ENCODE measurements around the gene PCCA. TPM values are rescaled to one million over a fixed set of nuclear protein-coding genes. Genes with fewer than 3 reads are reported as not detected.
A peak's percentile ranks its signal among the peaks of the same experiment; 100 is the strongest.

PCCA gene
- total RNA-seq, 1 experiment from 2014 or later: 16.1 TPM

DNA sequence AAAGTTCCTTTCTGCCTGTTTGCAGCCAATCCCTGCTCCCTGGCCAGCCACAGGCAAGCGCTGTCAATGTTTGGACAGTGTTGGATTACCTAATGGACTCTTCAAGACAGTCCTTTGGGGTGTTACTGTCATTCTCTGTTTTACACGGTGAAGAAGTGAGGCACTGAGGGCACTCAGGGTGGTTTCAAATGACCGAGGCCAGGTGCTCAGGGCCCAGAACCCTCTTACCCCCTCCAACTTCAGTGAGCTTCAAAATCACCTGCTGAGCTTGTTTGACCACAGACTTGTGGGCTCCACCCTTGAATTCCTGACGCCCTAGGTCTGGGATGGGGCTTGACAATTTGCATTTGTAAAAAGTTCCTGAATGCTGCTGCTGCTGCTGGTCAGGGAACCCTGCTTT, 401.8 kb downstream of the PCCA start:
- CTCF ChIA-PET: interaction anchor here (1.4 kb wide), 1 partner anchor 56 kb away, joined by 3 read pairs; no protein-coding TSS in a partner anchor
- Histone ChIP-seq H3K4me2 (peak overlapping the region; percentile 58), H4K20me1 (ENCODE audit: insufficient read depth) (peaks cover 5% of the 10 kb centered on the region; the same call in 1 of the 2 replicates), H3K4me3 (no peak overlapping the region), H3K4me1 (replicated peaks; ENCODE audit: insufficient read depth) (peaks cover 27% of the 10 kb centered on the region), H3K9me3 (ENCODE audit: insufficient read depth, low read depth) (no peaks in the 10 kb centered on the region), H3K36me3 (ENCODE audit: low read depth) (no peaks in the 10 kb centered on the region), H3F3A (ENCODE audit: insufficient read depth, low read depth) (peaks cover 17% of the 10 kb centered on the region; the same call in 1 of the 2 replicates), H3K27ac (no peak overlapping the region), H3K27me3 (ENCODE audit: insufficient read depth, low read depth) (no peaks in the 10 kb centered on the region), H2AFZ (no peak overlapping the region), H3K9me2 (ENCODE audit: insufficient read depth) (no peaks in the 10 kb centered on the region), H3K79me2 (ENCODE audit: low read depth) (no peaks in the 10 kb centered on the region)
- POLR2A ChIA-PET (ENCODE audit: unreplicated experiment): interaction anchor here (0.6 to 0.7 kb wide), 3 partner anchors 57 to 680 kb away, joined by 5 to 11 read pairs (median 5); no protein-coding TSS in a partner anchor
- DNase-seq: peak; percentile 68 to 82
- no TSS peak for BruUV-seq (replicated peaks)
- intact Hi-C loops (cut with micrococcal nuclease; ENCODE audit: unreplicated experiment): loop anchor here (5.0 to 10.0 kb wide), 2 partner anchors 56 to 98 kb away; no protein-coding TSS in a partner anchor
- TF ChIP-seq, protein P1, sequence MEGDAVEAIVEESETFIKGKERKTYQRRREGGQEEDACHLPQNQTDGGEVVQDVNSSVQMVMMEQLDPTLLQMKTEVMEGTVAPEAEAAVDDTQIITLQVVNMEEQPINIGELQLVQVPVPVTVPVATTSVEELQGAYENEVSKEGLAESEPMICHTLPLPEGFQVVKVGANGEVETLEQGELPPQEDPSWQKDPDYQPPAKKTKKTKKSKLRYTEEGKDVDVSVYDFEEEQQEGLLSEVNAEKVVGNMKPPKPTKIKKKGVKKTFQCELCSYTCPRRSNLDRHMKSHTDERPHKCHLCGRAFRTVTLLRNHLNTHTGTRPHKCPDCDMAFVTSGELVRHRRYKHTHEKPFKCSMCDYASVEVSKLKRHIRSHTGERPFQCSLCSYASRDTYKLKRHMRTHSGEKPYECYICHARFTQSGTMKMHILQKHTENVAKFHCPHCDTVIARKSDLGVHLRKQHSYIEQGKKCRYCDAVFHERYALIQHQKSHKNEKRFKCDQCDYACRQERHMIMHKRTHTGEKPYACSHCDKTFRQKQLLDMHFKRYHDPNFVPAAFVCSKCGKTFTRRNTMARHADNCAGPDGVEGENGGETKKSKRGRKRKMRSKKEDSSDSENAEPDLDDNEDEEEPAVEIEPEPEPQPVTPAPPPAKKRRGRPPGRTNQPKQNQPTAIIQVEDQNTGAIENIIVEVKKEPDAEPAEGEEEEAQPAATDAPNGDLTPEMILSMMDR (conservative IDR thresholded peaks at IDR 0.05): no peak
- no peak for TF ChIP-seq EZH2 (IDR thresholded peaks at IDR 0.05; ENCODE audit: low read depth)

DNA sequence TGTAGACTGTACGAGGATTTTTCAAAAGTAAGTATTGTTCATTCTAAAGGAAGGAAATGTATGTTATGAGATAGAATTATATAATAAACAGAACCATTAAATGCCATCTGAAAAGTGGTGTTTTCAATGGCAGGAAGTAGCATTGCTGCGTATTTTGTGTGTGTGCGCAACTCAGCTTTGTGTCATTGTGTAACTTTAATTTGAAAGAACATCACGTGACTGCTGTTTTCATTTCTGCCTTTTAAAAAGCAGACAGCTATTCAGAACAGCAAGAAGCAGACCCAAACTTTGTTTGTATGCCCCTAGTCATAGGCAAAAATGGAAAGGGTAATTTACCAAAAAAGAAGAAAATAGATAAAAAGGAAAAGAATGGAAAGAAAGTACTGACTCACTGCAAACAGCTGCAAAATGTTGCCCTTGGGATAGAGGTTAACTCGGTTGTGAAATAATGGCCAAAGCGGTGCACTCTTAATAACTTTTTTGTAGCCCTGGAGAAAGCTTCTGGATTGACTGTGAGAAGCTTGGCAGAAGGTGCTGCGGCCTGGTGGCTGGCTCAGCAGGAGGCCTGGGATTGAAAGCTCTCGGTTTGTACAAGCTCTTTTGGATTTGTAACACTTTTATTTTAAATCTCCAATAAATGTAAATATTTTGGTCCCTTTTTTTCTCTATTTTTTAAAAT, 402.4 kb downstream of the PCCA start:
- intact Hi-C loops (cut with micrococcal nuclease; ENCODE audit: unreplicated experiment): loop anchor here (5.0 to 10.0 kb wide), 2 partner anchors 57 to 99 kb away; no protein-coding TSS in a partner anchor
- H3K27ac ChIP-seq: no peak overlapping the region
- no peak overlapping the region for H2AFZ ChIP-seq
- no peaks in the 10 kb centered on the region for H3K9me2 ChIP-seq (ENCODE audit: insufficient read depth)
- H3K79me2 ChIP-seq (ENCODE audit: low read depth): no peaks in the 10 kb centered on the region
- CTCF ChIA-PET: interaction anchor here (1.4 kb wide), 1 partner anchor 57 kb away, joined by 3 read pairs; no protein-coding TSS in a partner anchor
- POLR2A ChIA-PET (ENCODE audit: unreplicated experiment): interaction anchor here (0.6 to 0.7 kb wide), 3 partner anchors 58 to 681 kb away, joined by 5 to 11 read pairs (median 6); no protein-coding TSS in a partner anchor
- H3K36me3 ChIP-seq (ENCODE audit: low read depth): no peaks in the 10 kb centered on the region
- H3F3A ChIP-seq (ENCODE audit: insufficient read depth, low read depth): peaks cover 17% of the 10 kb centered on the region; the same call in 1 of the 2 replicates
- peak overlapping the region; percentile 58 for H3K4me2 ChIP-seq
- no peaks in the 10 kb centered on the region for H3K9me3 ChIP-seq (ENCODE audit: insufficient read depth, low read depth)
- H3K27me3 ChIP-seq (ENCODE audit: insufficient read depth, low read depth): no peaks in the 10 kb centered on the region
- peaks cover 5% of the 10 kb centered on the region; the same call in 1 of the 2 replicates for H4K20me1 ChIP-seq (ENCODE audit: insufficient read depth)
- no peak overlapping the region for H3K4me3 ChIP-seq
- BruUV-seq (replicated peaks): no TSS peak
- no peak for DNase-seq
- H3K4me1 ChIP-seq (replicated peaks; ENCODE audit: insufficient read depth): peaks cover 27% of the 10 kb centered on the region
- no peak for TF ChIP-seq EZH2 (IDR thresholded peaks at IDR 0.05; ENCODE audit: low read depth)
- TF ChIP-seq, protein P1 (conservative IDR thresholded peaks at IDR 0.05): no peak

DNA sequence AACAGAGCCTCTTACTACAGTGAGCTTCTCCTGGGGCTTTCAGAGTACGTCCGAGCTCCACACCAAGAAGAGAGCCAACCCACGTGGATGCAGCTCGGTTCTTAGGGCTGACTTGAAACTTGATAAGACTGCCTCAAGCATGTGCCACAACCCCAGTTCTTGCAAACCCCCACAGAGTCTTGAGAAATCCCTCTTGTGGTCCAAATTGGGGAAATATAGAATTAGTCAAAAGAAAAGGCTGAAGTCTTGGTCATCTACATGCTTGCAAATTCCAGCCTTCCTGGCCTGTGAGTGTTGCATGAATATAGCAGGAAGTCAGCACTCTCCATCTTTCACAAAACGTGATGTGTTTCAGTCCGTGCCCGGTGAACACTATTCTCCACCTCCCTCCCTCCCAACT, 404.5 kb downstream of the PCCA start:
- peaks cover 17% of the 10 kb centered on the region; the same call in 1 of the 2 replicates for H3F3A ChIP-seq (ENCODE audit: insufficient read depth, low read depth)
- no peak overlapping the region for H3K27ac ChIP-seq
- peaks cover 27% of the 10 kb centered on the region for H3K4me1 ChIP-seq (replicated peaks; ENCODE audit: insufficient read depth)
- intact Hi-C loops (cut with micrococcal nuclease; ENCODE audit: unreplicated experiment): loop anchor here (5.0 to 10.0 kb wide), 2 partner anchors 59 to 101 kb away; no protein-coding TSS in a partner anchor
- H4K20me1 ChIP-seq (ENCODE audit: insufficient read depth): peaks cover 5% of the 10 kb centered on the region; the same call in 1 of the 2 replicates
- H3K36me3 ChIP-seq (ENCODE audit: low read depth): no peaks in the 10 kb centered on the region
- no peak for TF ChIP-seq EZH2 (IDR thresholded peaks at IDR 0.05; ENCODE audit: low read depth)
- H3K4me2 ChIP-seq: no peak overlapping the region
- H3K27me3 ChIP-seq (ENCODE audit: insufficient read depth, low read depth): no peaks in the 10 kb centered on the region
- DNase-seq: no peak
- H3K9me3 ChIP-seq (ENCODE audit: insufficient read depth, low read depth): no peaks in the 10 kb centered on the region
- H3K4me3 ChIP-seq: no peak overlapping the region
- CTCF ChIA-PET: no interaction called here
- no peaks in the 10 kb centered on the region for H3K79me2 ChIP-seq (ENCODE audit: low read depth)
- no peaks in the 10 kb centered on the region for H3K9me2 ChIP-seq (ENCODE audit: insufficient read depth)
- no TSS peak for BruUV-seq (replicated peaks)
- POLR2A ChIA-PET (ENCODE audit: unreplicated experiment): interaction anchor here (0.5 kb wide), 1 partner anchor 9 kb away, joined by 4 read pairs; no protein-coding TSS in a partner anchor
- no peak overlapping the region for H2AFZ ChIP-seq

All from PC-9 (cell line).